IMR-90 (cell line): ENCODE measurements around the gene LRRC4C.

ENCODE experiments used
- CTCF ChIP-seq: conservative IDR thresholded peaks from 2 replicates; pipeline ENCODE4 v1.5.1; 2012; ENCODE audit warnings: mild to moderate bottlenecking, low read depth, low read length, improper control_type of control experiment
- FOS ChIP-seq: fragments of 150-350 bp; IDR thresholded peaks from 2 replicates; pipeline ENCODE4 v1.6.1; 2016; ENCODE audit warnings: low read depth, low read length
- POLR2A ChIP-seq: IDR thresholded peaks from 2 replicates; pipeline ENCODE4 v1.6.1; 2012; ENCODE audit warnings: mild to moderate bottlenecking, low read depth, low read length

GRCh38 chr11:41031551-41032060, 427.8 kb downstream of the LRRC4C start:
- no peak for TF ChIP-seq CTCF
- no peak for TF ChIP-seq POLR2A
- TF ChIP-seq FOS, result no peak
